ENCODE data around the gene ALK. TPM values are rescaled to one million over a fixed set of nuclear protein-coding genes. Genes with fewer than 3 reads are reported as not detected.
"Not testable (repeated sequence)": the region's sequence is repeated elsewhere in the genome, so short reads cannot be mapped to it uniquely, and the experiment has no call there.

Gene ALK
- total RNA-seq, 1 experiment from 2014 or later = not detected

DNA sequence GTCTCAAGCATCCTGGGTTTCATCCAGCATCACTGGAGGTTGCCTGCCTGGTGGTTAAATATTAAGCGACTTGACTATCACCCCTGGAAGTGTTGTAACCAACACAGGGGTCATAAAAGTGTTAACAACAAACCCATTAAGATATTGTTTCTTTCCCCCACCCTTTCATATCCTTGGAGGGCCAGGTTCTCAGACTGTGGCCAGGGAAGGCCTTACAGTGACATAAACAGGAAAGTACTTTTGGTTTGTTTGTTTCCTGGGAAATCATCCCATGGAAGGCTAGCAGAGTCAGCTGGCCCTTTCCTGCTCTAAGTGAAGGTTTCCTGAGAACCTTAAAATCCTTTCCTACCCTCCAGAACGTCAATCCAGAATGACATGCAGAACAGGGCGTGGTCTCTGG is 645.2 kb downstream of the ALK start:
- no peak for DNase-seq (ENCODE audit: low spot score)

DNA sequence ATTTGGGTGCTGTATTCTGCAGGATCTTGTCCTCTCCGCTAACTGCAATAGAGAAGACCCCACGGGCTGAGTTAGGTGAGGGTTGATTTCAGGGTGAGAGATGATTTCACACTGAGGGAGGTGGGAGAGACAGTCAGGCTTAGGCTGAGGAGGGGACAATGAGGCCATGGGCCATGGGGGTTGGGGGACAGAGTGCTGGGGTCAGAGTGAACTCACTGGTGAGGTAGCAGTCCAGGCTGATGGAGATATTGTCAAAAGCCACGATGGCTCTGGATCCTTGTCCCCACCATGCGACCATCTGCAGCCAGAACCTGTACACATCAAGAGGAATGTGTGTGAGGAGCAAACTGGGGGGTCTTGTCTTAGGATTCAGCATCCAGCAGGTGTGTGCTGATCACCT is 646.2 kb downstream of the ALK start:
- DNase-seq (ENCODE audit: low spot score) = no peak

DNA sequence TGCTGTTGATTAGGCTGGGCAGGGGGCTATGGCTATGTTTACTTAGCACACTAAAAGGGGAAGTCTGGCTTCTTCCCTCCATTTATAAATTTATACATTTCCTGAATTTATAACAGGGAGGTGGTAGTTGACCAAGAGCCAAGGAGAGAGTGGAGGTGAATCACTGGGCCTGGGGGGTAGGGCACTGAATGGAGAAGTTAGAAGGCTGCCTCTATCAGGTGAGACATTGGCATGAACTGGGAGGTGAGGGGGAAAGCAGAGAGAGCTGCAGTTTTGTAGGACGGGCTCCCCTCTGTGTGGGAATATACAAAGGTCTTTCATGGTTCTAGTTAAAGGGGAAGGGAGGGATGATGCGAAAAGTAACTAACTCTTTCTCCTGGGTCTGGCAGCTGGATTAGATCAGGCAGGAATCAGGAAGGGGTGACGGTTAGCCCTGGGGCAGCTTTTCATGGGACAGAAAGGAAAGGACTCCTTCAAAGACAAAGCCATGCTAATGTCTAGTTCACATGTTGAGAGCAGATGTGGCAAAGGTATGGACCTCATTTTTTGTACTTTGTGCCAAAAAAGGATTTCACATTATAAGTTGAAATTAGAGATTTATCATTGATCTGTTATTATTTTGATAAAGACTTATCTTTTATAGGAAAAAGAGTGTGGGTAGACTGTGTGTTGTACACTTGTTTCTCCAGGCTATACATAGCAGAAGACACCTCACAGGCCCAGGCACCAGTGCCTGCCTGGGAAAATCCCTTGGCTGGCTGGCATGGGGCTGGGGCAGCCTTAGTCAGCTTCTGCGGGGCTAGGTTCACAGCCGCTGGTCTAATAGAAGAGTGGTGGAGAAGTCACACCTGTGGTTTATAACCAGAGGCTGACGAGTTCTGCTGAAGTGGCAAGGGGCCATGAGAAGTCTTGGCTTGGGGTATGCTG is 647.4 kb downstream of the ALK start:
- no peak for DNase-seq (ENCODE audit: low spot score)

DNA sequence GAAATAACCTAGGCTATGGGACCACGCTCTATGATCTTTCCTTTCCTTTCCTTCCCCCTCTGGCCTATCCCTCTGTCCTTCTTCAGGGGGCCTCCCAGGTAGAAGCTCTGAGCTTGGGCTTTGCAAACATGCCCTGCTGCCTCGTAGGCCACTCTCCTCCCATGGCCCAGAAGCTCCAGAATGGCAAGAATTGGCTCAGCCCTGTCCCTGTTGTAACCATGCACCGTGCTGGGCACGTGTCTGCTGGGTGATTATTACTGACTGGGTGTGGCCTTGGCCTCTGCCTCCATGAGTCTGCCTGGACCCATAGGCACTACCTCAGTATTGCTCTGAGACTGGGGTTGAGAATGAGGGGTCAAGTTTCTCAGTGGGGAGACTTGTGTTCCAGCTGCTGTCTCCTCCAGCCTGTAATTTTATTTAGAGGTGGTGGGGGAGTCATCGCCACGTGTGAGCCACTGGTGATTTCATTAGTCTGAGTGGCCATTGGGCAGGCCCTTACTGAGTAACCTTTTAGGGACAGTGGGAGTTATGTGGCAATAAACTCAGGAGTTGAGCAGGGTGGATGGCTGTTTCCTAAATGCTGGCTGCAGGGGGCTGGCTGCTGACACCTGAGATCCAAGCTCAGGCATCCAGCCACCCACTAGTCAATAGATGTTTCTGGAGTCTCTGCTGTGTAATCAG is 648.2 kb downstream of the ALK start:
- no peak for DNase-seq (ENCODE audit: low spot score)

DNA sequence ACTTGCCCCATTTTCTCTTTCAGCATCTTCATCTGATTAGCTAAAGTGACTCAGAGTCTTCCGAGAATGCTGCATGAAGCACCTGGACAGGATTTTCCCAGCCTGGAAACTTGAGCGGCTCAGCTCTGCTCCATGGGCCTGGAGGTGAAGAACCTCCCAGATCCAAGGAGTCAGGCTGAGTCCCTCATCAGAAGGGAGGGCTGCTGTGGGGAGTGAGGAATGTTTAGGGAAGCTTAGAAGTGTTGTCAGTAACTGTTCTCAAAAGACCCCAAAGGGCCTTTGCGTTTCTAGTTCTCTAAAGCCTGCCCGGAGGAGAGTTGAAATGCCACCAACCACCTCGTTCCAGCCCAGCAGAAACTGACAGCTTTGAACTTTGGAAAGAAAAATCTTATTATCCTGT is 649.1 kb downstream of the ALK start:
- no peak for DNase-seq (ENCODE audit: low spot score)

DNA sequence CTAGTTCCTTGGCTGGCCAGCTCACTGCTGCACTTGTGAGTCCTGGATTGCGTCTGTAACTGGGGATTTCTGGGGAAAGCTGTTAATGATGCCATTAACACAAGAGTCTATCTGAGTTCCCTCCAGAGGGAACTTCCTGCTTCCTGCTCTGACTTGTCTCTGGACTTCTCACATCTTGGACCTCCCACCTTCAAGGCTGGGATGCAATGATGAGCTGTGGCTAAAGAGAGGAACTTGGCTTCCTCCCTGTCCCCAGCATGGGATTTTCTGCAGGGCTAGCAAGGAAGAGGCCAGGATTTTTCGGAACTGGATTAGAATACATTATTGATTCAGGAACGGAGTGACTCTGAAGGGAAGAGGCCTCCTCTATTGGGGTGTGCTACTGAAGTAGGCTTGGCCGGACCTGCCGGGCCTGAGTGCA is 650.7 kb downstream of the ALK start:
- DNase-seq (ENCODE audit: low spot score) = no peak

DNA sequence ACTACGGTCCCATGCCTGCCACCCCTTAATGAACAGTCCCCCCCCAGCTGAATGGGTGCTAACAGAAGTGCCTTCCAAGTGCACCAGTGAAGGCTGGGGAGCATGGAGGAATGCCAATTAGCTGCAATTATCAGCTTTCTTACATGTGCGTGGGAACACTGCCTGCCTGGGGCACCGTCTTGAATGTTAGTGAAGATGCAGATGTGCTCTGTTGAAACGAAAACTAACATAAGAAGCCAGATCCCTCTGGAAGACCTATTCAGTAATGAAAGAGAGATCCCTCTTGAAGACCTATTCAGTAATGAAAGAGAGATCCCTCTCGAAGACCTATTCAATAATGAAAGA is 651.6 kb downstream of the ALK start:
- DNase-seq (ENCODE audit: low spot score) = no peak

DNA sequence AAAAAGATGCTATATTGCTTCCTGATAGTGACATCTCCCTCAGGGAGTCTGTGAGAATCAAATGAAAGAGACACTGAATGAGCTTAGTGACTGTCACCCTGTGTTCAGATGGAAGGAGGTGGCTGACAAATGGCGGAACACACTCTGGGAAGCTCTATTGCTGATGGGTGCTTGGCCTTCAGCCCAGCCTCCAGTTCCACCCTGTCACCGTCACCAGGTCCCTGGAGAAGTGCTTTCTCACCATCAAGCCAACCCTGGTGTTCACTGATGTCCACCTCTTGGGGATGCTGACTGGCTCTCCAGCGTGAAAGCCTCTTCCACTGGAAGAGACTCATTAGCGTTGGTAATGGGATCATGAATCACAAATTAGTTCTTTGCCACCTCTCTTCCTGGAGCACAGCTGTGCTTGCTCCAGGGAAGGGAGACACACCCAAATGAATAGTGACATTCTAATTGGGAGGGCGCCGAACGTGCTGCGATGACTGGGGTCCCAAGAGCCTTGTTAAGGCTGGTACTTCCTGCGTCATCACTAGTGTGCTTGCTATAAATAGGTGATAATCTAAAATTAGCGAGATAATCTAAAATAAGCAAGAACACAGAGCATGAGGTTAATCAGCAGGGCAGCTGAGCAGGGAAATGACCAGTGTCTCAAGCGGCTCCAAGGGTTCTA is 652.2 kb downstream of the ALK start:
- no peak for DNase-seq (ENCODE audit: low spot score)

DNA sequence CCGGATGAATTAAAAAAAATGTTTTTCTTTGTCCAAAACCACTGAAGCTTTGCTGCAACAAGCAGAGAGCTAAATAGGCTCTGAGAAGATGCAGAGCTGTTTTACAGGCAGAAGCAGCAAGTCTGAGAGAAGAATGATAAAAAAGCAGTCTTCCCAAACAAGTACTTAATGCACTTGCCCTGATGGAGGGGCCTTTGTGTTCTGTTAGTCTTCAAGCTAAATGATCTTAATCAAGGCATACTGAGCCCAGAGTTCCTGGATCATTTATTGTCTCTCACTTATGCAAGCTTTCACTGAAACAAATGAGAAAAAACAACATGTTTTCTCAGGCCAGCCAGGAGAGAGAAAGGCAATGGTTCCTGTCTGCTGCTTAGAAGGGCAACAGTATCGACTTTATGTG is 653.7 kb downstream of the ALK start:
- DNase-seq (ENCODE audit: low spot score) = no peak

DNA sequence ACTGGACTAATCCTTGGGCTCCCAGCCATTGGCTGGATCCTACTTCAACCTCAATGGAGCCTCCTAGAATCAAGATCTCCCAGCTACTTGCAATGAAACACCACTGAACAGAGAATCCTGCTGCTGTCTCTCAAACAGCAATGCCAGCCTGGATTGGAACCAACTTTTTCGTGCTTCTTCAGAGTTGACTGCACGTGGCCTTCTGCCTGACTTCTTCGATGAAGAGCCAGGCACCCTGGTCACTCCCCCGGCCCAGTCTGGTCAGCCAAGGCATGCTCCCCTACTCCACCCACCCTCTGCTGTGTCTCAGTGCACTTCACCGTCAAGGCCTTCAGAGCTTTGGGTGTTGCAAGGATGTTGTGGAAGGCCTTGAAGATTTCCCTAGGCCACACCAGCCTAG is 657.5 kb downstream of the ALK start:
- no peak for DNase-seq (ENCODE audit: low spot score)

DNA sequence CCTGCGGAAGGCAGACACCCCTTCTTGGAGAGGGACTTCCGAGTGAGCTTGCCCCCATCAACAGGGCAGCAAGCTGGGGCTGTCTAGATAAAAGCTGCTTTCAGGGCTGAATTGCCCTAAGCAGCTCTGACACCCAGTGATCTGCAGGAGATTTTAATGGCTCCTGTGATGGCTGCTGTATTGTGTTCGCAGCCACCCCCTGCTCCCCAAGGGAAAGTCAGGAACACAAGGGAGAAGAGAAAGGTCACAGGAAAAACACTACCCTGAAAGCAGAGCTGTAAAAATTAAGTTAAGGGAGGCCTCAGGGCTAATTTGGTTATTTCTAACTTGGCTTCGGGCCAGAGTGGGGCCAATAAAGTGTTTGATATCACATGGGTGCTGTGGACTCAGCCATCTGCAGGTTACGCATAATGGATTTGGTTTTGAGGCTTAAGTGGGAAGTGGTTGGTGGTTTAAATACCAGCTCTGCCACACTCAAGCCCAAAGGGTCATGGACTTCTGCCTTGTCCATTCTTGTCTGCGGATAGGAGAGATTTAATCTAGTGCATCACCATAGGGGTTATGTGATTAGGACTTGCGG is 658.6 kb downstream of the ALK start:
- DNase-seq (ENCODE audit: low spot score) = peak; percentile 38

DNA sequence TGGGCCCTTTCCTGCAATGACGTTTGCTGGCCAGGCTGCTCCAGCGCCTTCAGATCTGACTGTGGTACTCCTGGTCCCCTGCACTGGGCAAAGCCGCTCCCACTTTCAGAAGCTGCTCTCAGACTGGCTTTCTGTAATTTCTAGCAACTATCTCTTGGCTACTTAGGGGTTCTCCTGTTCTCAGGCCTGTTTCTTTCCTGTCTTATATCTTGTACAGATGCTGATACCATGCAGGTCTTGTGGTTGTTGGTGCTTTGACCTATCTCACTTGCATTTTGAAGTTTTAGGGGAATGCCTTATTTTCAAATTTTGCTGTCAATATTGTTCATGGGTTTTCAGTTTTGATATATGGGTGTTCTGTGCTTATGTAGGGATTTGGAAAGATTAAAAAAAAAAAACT is 660.4 kb downstream of the ALK start:
- no peak for DNase-seq (ENCODE audit: low spot score)

DNA sequence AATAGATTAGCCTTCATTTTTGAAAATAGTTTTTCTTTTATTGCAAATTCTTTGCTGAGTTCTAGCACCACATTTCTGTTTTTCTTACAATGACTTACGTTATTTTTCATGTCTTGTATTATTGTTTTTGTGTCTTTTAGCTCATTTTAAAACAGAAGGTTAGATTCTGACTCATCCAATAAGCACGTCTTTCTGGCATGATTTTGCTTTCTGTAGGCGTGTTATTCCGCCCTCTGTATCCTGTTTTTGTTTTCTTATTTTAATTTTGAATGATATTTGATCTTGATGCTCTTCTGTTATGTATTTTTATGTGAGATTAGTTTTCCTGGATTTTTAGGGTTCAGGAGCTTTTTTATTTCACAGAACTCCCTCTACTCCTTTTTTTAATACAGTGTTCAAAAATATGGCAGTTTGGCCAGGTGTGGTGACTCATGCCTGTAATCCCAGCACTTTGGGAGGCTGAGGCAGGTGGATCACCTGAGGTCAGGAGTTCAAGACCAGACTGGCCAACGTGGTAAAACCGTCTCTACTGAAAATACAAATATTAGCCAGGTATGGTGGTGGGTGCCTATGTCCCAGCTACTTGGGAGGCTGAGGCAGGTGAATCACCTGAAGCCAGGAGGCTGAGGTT is 661.1 kb downstream of the ALK start:
- no peak for DNase-seq (ENCODE audit: low spot score)

DNA sequence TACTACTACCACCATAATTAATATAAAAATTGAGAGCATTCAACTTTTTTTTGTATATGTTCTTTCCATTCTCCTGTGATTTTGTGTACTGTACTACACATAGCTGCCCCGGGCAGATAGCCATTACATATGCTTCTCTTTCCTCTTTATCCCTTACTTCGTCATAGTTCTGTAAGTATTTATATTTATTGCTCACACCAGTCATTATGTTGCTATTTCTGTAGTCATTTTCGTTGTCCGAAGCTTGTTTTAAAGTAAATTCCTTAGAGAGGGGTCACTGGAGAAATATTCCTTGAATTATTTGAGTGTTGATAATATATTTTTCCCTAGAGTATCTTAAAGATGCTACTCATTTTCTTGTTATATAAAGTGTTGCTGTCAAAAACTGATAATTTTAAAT is 662.2 kb downstream of the ALK start:
- no peak for DNase-seq (ENCODE audit: low spot score)

DNA sequence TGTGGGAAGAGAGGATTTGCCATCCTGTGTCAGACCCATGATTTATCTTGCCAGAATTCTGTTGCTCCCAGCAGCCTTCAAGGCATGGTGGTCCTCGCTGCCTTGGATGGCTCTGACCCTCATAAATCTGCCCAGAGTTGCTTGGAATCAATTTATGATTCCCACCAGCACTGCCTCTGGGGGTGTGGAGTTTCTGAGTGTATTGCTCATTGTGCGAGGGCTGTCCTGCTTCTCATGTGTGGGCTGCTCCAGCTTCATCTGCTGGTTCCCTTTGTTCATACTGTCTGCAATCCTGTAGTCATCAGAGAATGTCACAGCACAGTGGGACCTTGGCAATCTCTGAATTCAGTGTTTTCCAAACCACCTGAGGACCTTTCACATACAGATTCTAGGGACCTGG is 666.4 kb downstream of the ALK start:
- no peak for DNase-seq (ENCODE audit: low spot score)

DNA sequence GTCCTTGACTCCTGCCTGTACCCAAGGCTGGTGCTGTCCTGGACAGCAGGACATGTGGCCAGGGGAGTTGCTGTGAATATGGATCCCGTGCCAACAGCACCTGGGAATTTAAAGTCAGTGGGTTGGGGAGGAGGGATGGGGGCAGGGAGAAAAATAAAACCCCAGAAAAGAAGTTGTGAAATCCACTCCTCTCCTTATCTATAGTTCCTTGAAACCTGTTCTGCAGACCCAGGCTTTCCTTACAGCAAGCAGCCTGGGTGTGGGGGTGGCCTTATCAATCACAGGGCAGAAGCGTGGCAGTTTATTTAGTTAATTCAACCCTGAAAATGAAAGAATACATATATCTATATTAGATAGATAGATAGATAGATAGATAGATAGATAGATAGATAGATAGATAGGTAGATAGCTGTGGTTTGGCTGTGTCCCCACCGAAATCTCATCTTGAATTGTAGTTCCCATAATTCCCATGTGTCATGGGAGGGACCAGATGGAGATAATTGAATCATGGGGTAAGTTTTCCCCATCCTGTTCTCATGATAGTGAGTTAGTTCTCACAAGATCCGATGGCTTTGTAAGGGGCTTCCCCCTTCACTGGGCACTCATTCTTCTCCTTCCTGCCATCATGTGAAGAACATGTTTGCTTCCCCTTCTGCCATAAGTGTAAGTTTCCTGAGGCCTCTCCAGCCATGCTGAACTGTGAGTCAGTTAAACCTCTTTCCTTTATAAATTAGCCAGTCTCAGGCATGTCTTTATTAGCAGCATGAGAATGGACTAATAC is 667.7 kb downstream of the ALK start:
- not testable (repeated sequence) for DNase-seq (ENCODE audit: low spot score)

DNA sequence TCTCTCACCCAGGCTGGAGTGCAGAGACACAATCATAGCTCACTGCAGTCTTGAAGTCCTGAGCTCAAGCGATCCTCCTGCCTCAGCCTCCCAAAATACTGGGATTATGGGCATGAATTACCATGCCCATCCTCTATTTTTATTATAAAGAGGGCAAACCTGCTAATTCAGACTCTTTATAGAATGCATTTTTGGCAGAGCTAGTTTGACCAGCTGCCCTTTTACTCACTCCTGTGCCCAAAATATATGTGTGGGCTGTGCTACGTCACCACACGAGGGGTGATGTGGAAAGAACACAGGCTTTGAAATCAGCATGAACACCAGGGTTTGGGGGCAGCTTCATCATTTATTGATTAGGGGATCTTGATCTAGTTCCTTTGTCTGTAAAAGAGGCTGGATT is 668.4 kb downstream of the ALK start:
- DNase-seq (ENCODE audit: low spot score) = no peak

DNA sequence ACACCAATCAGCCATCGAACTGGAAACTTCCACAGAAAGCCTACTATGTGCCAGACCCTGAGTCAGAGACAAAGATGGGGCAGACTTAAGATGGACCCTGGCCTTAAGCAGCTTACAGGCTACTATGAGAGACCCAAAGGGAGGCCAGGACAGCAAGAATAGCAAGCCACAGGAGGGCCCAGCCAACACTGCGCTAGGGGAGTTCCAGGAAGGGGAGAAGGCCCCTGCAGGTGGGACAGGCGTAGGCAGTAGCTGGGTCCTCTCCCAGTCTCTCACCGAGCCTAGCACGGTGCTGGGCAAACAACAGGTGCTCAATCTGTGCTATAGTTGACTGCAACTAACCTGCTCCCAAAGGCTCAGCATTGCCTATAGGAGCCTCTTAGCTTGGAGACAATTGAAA is 670.0 kb downstream of the ALK start:
- DNase-seq (ENCODE audit: low spot score) = no peak

DNA sequence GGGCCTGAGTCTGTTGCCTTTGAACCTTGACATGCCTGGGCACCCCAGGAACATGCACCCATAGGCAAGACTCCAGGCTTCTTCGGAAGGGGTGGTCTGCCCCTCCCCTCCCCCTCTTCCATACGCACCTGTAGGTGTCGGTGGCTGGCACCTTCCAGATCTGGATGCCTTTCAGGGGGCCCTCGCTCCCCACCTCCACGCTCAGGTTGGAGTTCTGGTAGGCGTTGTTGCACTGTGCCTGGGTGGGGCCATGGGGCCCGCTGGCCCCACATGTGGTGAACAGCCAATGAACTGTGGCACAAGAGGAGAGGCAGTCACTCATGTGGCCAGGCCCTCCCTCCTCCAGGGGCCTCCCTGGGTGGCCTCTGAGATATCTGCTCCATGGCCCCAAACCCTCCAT is 670.4 kb downstream of the ALK start:
- DNase-seq (ENCODE audit: low spot score) = no peak

DNA sequence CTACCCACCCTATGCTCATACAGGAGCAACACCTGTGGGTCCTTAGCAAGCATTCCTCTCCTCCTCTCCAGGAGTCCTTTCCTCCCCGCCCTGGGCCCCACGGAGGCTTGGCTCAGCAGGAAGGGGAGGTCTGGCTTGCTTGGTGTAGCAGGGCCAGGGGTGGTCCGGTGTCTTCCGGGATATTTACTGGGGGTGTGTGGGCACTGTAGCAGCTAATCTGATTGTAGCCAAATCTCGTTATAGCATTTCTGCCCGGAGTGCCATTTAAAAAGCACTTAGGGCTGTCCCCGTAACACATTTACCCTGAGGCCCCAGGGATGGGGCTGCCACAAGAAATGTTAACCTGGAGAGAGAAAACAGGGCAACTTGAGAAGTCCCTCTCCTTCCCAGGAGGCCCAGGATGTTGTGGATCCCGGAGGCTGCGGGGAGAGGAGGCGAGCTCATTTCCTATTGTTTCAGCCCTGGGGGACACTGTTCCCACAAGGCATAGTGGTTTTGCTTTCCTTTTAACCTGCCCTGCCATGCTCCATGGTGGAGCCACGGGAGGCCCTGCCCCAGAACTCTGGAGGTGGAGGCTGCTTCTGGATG is 671.6 kb downstream of the ALK start:
- no peak for DNase-seq (ENCODE audit: low spot score)
